Kidney (tissue), 14 donors: Measurements from ENCODE around the gene MUC6. TPM values are rescaled to one million over a fixed set of nuclear protein-coding genes. Genes with fewer than 3 reads are reported as not detected.
A peak's percentile ranks its signal among the peaks of the same experiment; 100 is the strongest.

ENCODE experiments used
- DNase-seq, 5 donors: peaks; one replicate each; pipeline ENCODE4 v3.0.0-alpha.2; 2013 to 2020
- FAIRE-seq: peaks from 2 replicates; lab custom pipeline; 2012; peaks lifted over from hg19 to GRCh38; lab: Jason Lieb, UNC
- H3K27ac ChIP-seq, 2 donors: one replicate each; pipeline ENCODE4 v1.7.0; 2013; ENCODE audit warnings: low read depth in 2 of 2, low read length in 2 of 2, inconsistent platforms in 1 of 2
- H3K27me3 ChIP-seq: one replicate; pipeline ENCODE4 v1.7.1; 2013; ENCODE audit warnings: low read length, inconsistent platforms; ENCODE audit not compliant: control insufficient read depth, insufficient read depth
- H3K36me3 ChIP-seq, 3 donors: one replicate each; pipeline versions ENCODE4 v1.7.0 to v1.7.1; 2013; ENCODE audit warnings: low read length in 3 of 3, control low read depth in 1 of 3, inconsistent platforms in 1 of 3; ENCODE audit not compliant: insufficient read depth in 3 of 3, control insufficient read depth in 2 of 3
- H3K4me1 ChIP-seq, 3 donors: one replicate each; pipeline versions ENCODE4 v1.7.0 to v1.7.1; 2013; ENCODE audit warnings: low read length in 3 of 3, inconsistent platforms in 1 of 3, low read depth in 1 of 3; ENCODE audit not compliant: control insufficient read depth in 2 of 3, insufficient read depth in 2 of 3
- H3K4me3 ChIP-seq, 3 donors: one replicate each; pipeline versions ENCODE4 v1.7.0 to v1.8.1; 2013; ENCODE audit warnings: low read length in 3 of 3, control low read depth in 1 of 3, inconsistent platforms in 1 of 3
- H3K9ac ChIP-seq, 3 donors: one replicate each; pipeline versions ENCODE4 v1.7.0 to v1.7.1; 2013; ENCODE audit warnings: low read length in 3 of 3, control low read depth in 1 of 3, inconsistent platforms in 1 of 3
- H3K9me3 ChIP-seq, 3 donors: one replicate each; pipeline versions ENCODE4 v1.7.0 to v1.7.1; 2013; ENCODE audit warnings: low read length in 3 of 3, control low read depth in 1 of 3, inconsistent platforms in 1 of 3; ENCODE audit not compliant: control insufficient read depth in 2 of 3, insufficient read depth in 1 of 3
- CTCF ChIP-seq: IDR thresholded peaks from 3 replicates; pipeline ENCODE4 v1.5.1; 2012; ENCODE audit warnings: mild to moderate bottlenecking, moderate library complexity, borderline replicate concordance; ENCODE audit not compliant: insufficient read depth; ENCODE audit errors: extremely low read depth
- intact Hi-C: fragments of 100-400 bp; cut with DNase I; formaldehyde crosslinking; loops from one replicate; pipeline ENCODE4 v1.11.1; 2022
- polyA plus RNA-seq: library from polyadenylated mRNA; stranded (reverse); fragments of 350-450 nt; fragmentation: Illumina TruSeq; extraction: RNeasy Lipid Tissue Mini Kit (QIAGEN cat#74804); gene quantifications from one replicate; pipeline ENCODE4 v1.2.3, GENCODE V29; 2014; ENCODE audit warnings: low read depth, low replicate concordance; ENCODE audit not compliant: insufficient read depth
- total RNA-seq: library from RNA; stranded (reverse); fragmentation: NEBNext Ultra II Directional; extraction: Animal tissue kit (Norgen Biotek cat#: 25700); gene quantifications from one replicate; pipeline ENCODE4 v1.2.1, GENCODE V29; 2021
- donor health status: control.
- donor health status: control.
- donor health status: control.
- donor health status: control.
- donor health status: control.
- donor health status: DM: yes; HTN: yes; CAD: no.
- donor health status: Normal renal cell carcinoma (clear cell type).

The MUC6 gene
- total and polyA plus RNA-seq, 2 donors from 2014 or later, result 1.1 to 3.0 TPM

GRCh38 chr11:1071571-1072115 is 35.1 kb upstream of the MUC6 start:
- Histone ChIP-seq H3K9me3 (no peaks in the 10 kb centered on the region), H3K27me3 (no peaks in the 10 kb centered on the region), H3K27ac (no peak overlapping the region), H3K4me3 (no peak overlapping the region), H3K36me3 (no peaks in the 10 kb centered on the region), H3K9ac (no peak overlapping the region), H3K4me1 (no peaks in the 10 kb centered on the region)
- intact Hi-C loops, result no loop called here
- DNase-seq, result peak in 2 of 5 donors; percentile 38 to 73
- TF ChIP-seq CTCF, result no peak
- FAIRE-seq, result no peak

GRCh38 chr11:1070594-1071462 is 34.3 kb upstream of the MUC6 start:
- intact Hi-C loops, result no loop called here
- FAIRE-seq, result no peak
- no peak overlapping the region for H3K27ac ChIP-seq
- H3K36me3 ChIP-seq, result no peaks in the 10 kb centered on the region
- H3K9me3 ChIP-seq, result no peaks in the 10 kb centered on the region
- no peaks in the 10 kb centered on the region for H3K4me1 ChIP-seq
- H3K27me3 ChIP-seq, result no peaks in the 10 kb centered on the region
- no peak for TF ChIP-seq CTCF
- DNase-seq, result peak in 2 of 5 donors; percentile 30 to 59
- H3K4me3 ChIP-seq, result no peak overlapping the region
- no peak overlapping the region for H3K9ac ChIP-seq

GRCh38 chr11:1069740-1070139 is 33.2 kb upstream of the MUC6 start:
- DNase-seq (no peak), FAIRE-seq (no peak)
- intact Hi-C loops, result no loop called here
- Histone ChIP-seq H3K27me3 (no peaks in the 10 kb centered on the region), H3K4me1 (no peaks in the 10 kb centered on the region), H3K36me3 (no peaks in the 10 kb centered on the region), H3K9ac (no peak overlapping the region), H3K4me3 (no peak overlapping the region), H3K27ac (no peak overlapping the region), H3K9me3 (no peaks in the 10 kb centered on the region)
- TF ChIP-seq CTCF, result no peak
